ENCODE results near the gene DARS2.

The DARS2 gene

GRCh38 chr1:173889885-173890284, 65.4 kb downstream of the DARS2 start:
- no peak for DNase-seq

GRCh38 chr1:173893611-173894010, 69.1 kb downstream of the DARS2 start:
- no peak for DNase-seq

DNA sequence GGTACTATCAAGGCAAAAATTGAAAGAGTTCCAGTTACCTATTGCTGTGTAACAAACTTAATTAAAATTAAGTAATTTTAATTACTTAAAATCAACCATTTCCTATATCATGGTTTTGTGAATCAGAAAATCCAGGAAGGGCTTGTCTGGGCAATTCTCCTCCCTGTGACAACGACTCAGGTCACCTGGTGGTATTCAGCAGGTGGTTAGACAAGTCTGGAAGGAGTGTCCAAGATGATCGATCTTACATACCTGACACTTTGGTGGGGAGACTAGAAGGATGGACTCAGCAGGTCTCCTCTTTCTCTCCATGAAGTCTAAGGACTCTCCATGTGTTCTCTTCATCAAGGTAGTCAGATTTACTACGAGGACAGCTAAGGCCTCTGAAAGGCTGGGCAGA, 69.7 kb downstream of the DARS2 start:
- no peak for DNase-seq

GRCh38 chr1:173900427-173900826, 76.0 kb downstream of the DARS2 start:
- no peak for DNase-seq

DNA sequence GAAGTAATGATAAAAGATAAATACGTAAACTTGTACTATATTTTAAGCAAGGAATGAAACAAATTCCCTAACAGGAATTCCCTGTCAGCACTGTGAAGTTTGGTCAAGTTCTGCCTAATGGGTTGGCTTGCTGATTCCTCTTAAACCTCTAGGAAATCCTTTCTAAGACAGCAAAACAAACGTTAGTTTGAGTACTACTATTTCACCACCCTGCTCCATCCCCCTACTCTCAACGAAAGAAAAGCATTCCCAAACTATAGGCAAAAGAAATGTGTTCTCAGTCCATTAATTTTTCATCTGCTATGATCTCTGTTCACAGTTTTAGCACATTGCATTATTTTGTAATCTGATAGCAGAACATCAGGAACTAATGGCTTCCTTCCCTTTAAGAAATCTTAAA, 76.5 kb downstream of the DARS2 start:
- no peak for DNase-seq

- no peak for DNase-seq
These were observed 79.5 kb downstream of the DARS2 start for GRCh38 chr1:173903827-173904531.
